GM19043 (cell line): ENCODE measurements around the gene HLA-DOA.

Experiments
- ATAC-seq: cut with Tn5 transposase; IDR thresholded peaks from one replicate; pipeline ENCODE4 v1.9.1; 2021; ENCODE audit warnings: low read depth; ENCODE audit not compliant: unreplicated experiment

Gene HLA-DOA

DNA sequence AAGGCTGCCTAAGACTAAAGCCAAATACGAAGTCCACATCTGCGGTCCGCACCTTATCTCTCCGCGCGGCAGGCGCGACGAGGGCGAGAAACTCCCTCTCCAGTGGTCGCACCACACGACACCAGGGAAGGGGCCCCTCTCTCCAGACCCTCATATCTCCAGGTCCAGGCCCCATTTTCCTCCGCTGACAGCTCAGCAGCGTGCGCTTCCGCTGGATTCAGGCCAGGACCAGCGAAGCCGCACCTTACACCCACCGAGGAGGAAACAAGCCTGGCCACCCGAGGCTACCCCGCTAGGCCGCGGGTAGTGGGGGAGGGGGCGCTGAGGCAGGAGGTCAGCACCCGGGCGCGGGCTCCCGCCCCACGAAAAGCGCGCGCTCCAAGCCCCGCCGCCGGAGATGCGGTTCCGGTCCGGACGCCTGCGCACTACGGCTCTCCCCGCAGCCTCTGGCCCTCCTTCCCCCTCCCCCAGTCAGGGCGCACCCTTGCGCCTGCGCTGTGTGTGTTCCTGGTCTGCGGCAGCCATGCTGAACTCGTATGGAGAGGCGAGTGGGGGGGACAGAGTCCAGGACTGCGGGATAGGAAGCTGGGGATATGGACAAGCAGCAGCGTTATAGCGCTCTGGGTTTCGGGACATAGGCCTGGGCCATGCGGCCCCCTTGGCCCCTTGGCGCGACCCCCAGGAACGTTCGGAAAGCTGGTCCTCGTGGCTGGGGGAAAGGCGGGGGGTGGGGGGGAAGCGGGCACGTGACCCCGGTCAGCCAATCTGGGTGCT lies 41.1 kb downstream of the HLA-DOA start, which contains the start of gene BRD2:
BRD2 (plus strand) TSS at position 502 of the 774 bp plus-strand sequence. CDS start 4,305 bp downstream, outside the sequence.
- ATAC-seq, result peak; percentile 31

GRCh38 chr6:32967151-32968091 lies 42.0 kb downstream of the HLA-DOA start:
- no peak for ATAC-seq

DNA sequence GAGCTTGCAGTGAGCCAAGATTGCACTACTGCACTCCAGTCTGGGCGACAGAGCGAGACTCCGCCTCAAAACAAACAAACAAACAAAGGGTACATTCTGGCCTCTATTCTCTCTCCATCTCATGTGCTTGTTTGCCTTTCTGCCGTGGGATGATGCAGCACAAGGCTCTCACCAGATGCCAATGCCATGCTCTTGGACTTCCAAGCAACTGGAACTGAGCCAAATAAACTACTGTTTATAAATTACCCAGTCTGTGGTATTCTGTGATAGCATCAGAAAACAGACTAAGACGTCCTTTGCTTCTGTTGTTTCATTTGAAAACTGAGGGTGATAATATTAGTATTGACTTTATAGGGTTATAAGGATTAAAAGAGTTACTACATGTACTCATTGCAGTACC lies 44.6 kb downstream of the HLA-DOA start:
- no peak for ATAC-seq

DNA sequence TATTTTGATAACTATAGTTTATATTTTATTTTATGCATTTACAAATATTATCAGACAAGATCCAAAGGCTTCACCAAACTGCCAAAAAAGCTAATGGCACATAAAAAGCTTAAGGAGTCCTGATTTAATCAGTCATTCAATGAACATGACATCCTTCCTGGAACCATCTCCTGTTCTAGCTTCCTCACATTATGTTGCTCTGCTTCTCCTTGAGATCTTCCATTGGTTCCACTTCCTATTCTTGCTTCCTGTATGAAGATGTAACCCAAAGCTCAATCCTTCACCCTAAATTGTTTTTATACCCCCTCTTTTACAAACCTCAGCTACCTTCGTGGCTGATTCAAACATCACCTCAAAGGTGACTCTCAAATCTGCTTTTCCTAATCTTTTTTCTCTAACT lies 45.5 kb downstream of the HLA-DOA start:
- no peak for ATAC-seq

GRCh38 chr6:32962213-32962826 lies 47.1 kb downstream of the HLA-DOA start:
- ATAC-seq, result no peak

GRCh38 chr6:32960563-32960962 lies 48.8 kb downstream of the HLA-DOA start:
- ATAC-seq, result no peak

- no peak for ATAC-seq
Measured at GRCh38 chr6:32956176-32956575, 53.2 kb downstream of the HLA-DOA start.

DNA sequence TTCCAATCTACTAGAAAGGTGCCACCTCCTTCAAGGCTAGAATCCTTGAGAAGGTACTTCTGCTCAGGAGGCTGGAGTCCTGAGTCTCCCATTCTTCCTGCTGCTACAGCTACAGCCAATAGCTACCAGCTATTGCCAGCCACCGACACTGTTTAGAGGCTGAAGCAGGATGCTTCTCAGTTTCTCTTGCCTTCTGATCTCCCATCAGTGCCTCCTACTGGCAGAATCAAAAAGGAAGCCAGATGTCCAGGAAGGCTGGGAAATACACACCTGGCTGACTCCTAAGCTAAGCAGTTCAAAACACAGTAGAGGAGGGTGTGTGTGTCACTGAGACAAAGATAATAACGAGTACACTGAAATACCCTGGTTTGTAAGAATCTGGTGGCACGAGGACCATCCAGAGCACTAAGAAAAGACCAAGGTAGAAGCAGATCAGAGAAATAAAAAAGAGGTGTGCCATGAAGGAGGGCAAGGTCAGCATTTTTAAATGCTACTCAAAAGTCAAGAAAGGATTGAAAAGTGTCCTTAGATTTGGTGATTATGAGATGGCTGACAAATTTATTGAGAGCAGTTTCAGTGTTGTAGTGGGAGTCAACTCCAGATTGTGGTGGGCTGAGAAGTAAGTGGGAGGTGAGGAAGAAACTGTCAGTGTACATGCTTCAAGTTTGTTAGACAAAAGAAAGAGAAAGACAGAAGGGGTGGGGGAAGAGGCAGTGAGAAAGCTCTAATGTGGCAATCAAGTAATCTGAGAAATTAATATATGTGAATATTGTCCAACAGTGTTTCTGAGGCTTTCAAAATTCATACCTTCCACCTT lies 54.2 kb downstream of the HLA-DOA start:
- ATAC-seq, result no peak

DNA sequence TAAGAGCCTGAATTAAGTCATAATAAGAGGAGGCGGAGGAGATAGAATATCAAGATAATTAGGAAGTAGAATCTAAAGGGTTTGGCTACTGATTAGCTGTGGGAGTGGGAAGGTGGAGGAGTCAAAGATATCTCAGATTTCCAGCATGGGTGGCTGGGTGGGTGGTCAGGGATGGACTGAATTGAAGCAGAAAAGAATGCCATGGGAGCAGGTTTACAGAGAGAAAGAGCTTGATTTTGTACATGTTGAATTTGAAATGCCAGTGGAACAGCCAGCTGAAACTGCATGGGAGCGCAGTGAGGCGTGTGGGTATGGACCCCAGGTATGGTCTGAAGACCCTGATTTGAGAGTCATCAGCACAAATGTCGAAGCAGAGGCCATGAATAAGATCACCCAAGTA lies 55.1 kb downstream of the HLA-DOA start:
- ATAC-seq, result no peak
